Prostate gland (tissue), 2 donors: ENCODE results near the gene LARGE1. TPM values are rescaled to one million over a fixed set of nuclear protein-coding genes. Genes with fewer than 3 reads are reported as not detected.

Experiments used
- DNase-seq: peaks from one replicate; pipeline ENCODE4 v3.0.0-alpha.2; 2019; ENCODE audit warnings: low spot score
- H3K27ac ChIP-seq, 2 donors: fragments of 200-600 bp; sonication (generic); 2 replicates each; pipeline ENCODE4 v1.5.1; 2017 to 2019
- H3K27me3 ChIP-seq: fragments of 200-600 bp; sonication (generic); replicated peaks from 2 replicates; pipeline ENCODE4 v1.5.1; 2019; ENCODE audit not compliant: insufficient read depth
- H3K36me3 ChIP-seq, 2 donors: fragments of 200-600 bp; sonication (generic); 1 replicate in 1 of 2; 2 replicates in 1 of 2; pipeline versions ENCODE4 v1.5.1 to v1.8.1; 2017 to 2019
- H3K4me1 ChIP-seq: fragments of 200-600 bp; sonication (generic); replicated peaks from 2 replicates; pipeline ENCODE4 v1.5.1; 2019
- H3K4me3 ChIP-seq, 2 donors: fragments of 200-600 bp; sonication (generic); 2 replicates each; pipeline ENCODE4 v1.5.1; 2017 to 2019
- H3K9me3 ChIP-seq: fragments of 200-600 bp; sonication (generic); 2 replicates; pipeline ENCODE4 v1.5.1; 2017
- POLR2A ChIP-seq: fragments of 450-650 bp; IDR thresholded peaks from one replicate; pipeline ENCODE4 v1.6.1; 2016; ENCODE audit warnings: antibody characterized with exemption, mild to moderate bottlenecking
- POLR2AphosphoS5 ChIP-seq: sonication (generic); formaldehyde crosslinking; IDR thresholded peaks from one replicate; pipeline ENCODE4 v1.6.1; 2017; ENCODE audit warnings: antibody characterized with exemption
- WGBS: methylation state at CpG from one replicate; pipeline ENCODE4 v1.1.5; 2018; 5-methylcytosine and 5-hydroxymethylcytosine counted together
- intact Hi-C: fragments of 100-400 bp; cut with DNase I; formaldehyde crosslinking; loops from one replicate; pipeline ENCODE4 v1.14.2; 2022
- total RNA-seq, 2 donors: library from RNA; depleted of rRNA; stranded (reverse); fragments of >200 nt; gene quantifications; one replicate each; pipeline ENCODE4 v1.1.0, GENCODE V29; 2016
- TF ChIP-seq, protein P1 (sequence below), 4 experiments: fragments of 200-600 bp in 2 of 4; fragments of 450-650 bp in 2 of 4; sonication (generic) in 2 of 4; IDR thresholded peaks; 1 replicate in 3 of 4; 2 replicates in 1 of 4; pipeline ENCODE4 v1.5.1; 2016 to 2019; ENCODE audit warnings: antibody characterized with exemption in 4 of 4, mild to moderate bottlenecking in 2 of 4, moderate library complexity in 2 of 4

The LARGE1 gene
- total RNA-seq, 2 donors from 2014 or later: 18.6 to 37.4 TPM

DNA sequence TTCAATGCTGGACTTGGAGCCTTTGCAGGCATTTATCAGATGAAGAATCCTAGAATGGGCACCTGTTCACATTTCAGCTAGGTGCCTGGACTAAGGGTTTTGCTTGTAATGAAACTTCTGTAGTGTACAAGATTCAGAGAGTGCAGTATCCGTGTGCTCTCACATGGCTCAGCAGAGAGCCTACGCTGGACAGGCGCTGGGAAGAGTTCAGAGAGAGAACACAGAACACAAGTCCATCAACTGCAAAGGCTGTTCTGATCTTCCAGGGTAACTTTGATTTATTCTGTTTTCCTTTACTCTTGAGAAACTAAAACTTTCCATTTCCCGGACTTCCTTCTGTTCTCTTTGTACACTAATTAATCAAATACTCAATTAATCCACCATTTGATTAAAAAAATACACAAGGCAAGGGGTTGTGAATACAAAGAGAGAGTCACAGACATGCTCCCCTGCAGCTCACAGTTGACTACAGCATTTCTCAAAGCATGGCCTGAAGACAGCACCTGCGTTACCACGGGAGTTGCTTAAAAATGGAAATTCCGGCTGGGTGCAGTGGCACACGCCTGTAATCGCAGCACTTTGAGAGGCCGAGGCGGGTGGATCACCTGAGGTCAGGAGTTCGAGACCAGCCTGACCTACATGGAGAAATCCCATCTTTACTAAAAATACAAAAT, 393.7 kb downstream of the LARGE1 start:
- intact Hi-C loops: loop anchor here (10.0 kb wide), 2 partner anchors 268 to 588 kb away; no protein-coding TSS in a partner anchor
- Histone ChIP-seq H3K27ac (no peak overlapping the region), H3K27me3 (no peaks in the 10 kb centered on the region), H3K36me3 (no peaks in the 10 kb centered on the region), H3K4me3 (no peak overlapping the region), H3K9me3 (no peaks in the 10 kb centered on the region), H3K4me1 (no peaks in the 10 kb centered on the region)
- no peak for DNase-seq
- TF ChIP-seq, protein P1, sequence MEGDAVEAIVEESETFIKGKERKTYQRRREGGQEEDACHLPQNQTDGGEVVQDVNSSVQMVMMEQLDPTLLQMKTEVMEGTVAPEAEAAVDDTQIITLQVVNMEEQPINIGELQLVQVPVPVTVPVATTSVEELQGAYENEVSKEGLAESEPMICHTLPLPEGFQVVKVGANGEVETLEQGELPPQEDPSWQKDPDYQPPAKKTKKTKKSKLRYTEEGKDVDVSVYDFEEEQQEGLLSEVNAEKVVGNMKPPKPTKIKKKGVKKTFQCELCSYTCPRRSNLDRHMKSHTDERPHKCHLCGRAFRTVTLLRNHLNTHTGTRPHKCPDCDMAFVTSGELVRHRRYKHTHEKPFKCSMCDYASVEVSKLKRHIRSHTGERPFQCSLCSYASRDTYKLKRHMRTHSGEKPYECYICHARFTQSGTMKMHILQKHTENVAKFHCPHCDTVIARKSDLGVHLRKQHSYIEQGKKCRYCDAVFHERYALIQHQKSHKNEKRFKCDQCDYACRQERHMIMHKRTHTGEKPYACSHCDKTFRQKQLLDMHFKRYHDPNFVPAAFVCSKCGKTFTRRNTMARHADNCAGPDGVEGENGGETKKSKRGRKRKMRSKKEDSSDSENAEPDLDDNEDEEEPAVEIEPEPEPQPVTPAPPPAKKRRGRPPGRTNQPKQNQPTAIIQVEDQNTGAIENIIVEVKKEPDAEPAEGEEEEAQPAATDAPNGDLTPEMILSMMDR (IDR thresholded peaks at IDR 0.05): no peak
- TF ChIP-seq POLR2A (no peak), POLR2AphosphoS5 (no peak)
- WGBS: 85% methylated on average over 12 of the region's 12 CpGs

DNA sequence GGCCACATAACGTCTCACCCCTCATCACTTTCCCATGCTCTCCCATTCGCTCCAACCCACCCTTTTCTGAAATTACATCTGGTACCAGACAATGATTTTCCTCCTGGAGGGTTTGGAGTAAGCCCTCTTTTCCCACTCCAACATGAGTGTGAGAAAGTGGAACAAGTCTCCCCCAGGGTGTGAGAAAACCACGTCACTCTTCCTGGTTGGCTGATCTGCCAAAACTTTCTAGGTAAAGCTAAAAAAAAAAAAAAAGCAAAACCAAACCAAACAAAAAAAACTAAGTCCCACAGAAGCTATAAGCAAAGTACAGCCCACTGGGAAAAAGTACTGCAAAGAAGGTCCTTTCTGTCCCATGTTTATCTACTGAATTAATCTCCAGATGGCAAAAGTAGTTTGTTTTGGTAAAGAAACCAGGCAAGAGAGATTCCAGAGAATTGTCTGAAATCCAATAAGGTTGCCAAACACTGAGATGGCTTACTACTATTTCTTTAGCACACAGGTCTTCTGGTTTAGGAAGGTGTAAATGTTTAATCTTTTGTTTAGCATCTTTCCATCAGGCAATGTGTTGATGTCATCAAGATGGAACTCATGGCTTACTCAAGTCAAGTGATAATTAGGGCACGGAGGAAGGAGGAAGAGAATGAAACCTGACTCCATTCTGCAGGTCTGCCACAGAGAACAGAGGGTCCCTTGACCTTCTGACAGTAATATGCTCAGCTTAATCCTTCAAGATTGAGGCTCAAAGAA, 395.6 kb downstream of the LARGE1 start:
- no peaks in the 10 kb centered on the region for H3K36me3 ChIP-seq
- H3K4me1 ChIP-seq: no peaks in the 10 kb centered on the region
- intact Hi-C loops: loop anchor here (5.0 to 10.0 kb wide), 3 partner anchors 53 to 590 kb away; no protein-coding TSS in a partner anchor
- 49% methylated on average over 4 of the region's 4 CpGs for WGBS
- no peak for TF ChIP-seq POLR2A
- TF ChIP-seq, protein P1 (IDR thresholded peaks at IDR 0.05): no peak
- no peak for TF ChIP-seq POLR2AphosphoS5
- H3K4me3 ChIP-seq: no peak overlapping the region
- H3K27ac ChIP-seq: no peak overlapping the region
- H3K9me3 ChIP-seq: no peaks in the 10 kb centered on the region
- no peaks in the 10 kb centered on the region for H3K27me3 ChIP-seq
- no peak for DNase-seq

DNA sequence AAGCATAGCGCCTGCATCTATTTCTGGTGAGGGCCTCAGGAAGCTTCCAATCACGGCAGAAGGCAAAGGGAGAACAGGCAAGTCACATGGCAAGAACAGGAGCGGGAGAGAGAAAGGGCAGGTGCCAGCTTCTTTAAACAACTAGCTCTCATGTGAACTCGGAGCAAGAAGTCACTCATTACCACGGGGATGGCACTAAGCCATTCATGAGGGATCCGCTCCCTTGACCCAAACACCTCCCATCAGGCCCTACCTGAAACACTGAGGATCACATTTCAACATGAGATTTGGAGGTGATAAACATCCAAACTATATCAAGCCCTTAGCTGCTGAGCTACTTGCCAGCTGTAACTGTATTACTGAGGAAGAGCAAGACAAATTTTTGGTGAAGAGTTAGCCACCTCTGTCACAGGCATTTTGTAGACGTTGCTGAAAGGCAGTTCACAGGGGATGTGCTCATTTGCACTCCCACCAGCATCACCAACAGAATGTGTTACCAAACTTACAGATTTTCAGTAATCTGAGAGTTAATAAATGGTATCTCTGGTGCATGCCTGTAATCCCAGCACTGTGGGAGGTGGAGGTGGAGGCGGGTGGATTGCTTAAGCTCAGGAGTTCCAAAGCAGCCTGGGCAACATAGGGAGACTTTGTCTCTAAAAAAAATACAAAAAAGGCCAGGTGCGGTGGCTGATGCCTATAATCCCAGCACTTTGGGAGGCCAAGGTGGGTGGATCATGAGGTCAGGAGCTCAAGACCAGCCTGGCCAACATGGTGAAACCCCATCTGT, 398.2 kb downstream of the LARGE1 start:
- intact Hi-C loops: loop anchor here (5.0 to 10.0 kb wide), 3 partner anchors 55 to 593 kb away; no protein-coding TSS in a partner anchor
- 90% methylated on average over 9 of the region's 9 CpGs for WGBS
- Histone ChIP-seq H3K36me3 (no peaks in the 10 kb centered on the region), H3K9me3 (no peaks in the 10 kb centered on the region), H3K4me3 (no peak overlapping the region), H3K27ac (no peak overlapping the region), H3K27me3 (no peaks in the 10 kb centered on the region), H3K4me1 (no peaks in the 10 kb centered on the region)
- DNase-seq: no peak
- TF ChIP-seq POLR2AphosphoS5: no peak
- TF ChIP-seq, protein P1 (IDR thresholded peaks at IDR 0.05): no peak
- no peak for TF ChIP-seq POLR2A

- 98% methylated on average over 8 of the region's 8 CpGs for WGBS
Measured at GRCh38 chr22:33520904-33521780, 399.1 kb downstream of the LARGE1 start.

More at GRCh38 chr22:33520904-33521780, 399.1 kb downstream of the LARGE1 start:
- H3K4me1 ChIP-seq: no peaks in the 10 kb centered on the region
- TF ChIP-seq POLR2AphosphoS5: no peak
- TF ChIP-seq, protein P1 (IDR thresholded peaks at IDR 0.05): no peak
- TF ChIP-seq POLR2A: no peak
- H3K27me3 ChIP-seq: no peaks in the 10 kb centered on the region
- H3K9me3 ChIP-seq: no peaks in the 10 kb centered on the region
- DNase-seq: no peak
- H3K36me3 ChIP-seq: no peaks in the 10 kb centered on the region
- intact Hi-C loops: loop anchor here (5.0 to 10.0 kb wide), 3 partner anchors 56 to 594 kb away; no protein-coding TSS in a partner anchor
- no peak overlapping the region for H3K27ac ChIP-seq
- H3K4me3 ChIP-seq: no peak overlapping the region
